Kidney epithelial cell (primary cell): ENCODE measurements around the gene NKIRAS2. TPM values are rescaled to one million over a fixed set of nuclear protein-coding genes. Genes with fewer than 3 reads are reported as not detected.

Experiments used
- DNase-seq: peaks from one replicate; pipeline ENCODE4 v3.0.0-alpha.2; 2010; ENCODE audit warnings: low read depth
- H3K27me3 ChIP-seq: 2 replicates; pipeline ENCODE4 v1.6.0; 2011; ENCODE audit warnings: low read length; ENCODE audit not compliant: control insufficient read depth, insufficient read depth
- H3K36me3 ChIP-seq: 2 replicates; pipeline ENCODE4 v1.5.1; 2011; ENCODE audit warnings: low read length; ENCODE audit not compliant: control insufficient read depth, insufficient read depth
- H3K4me3 ChIP-seq: 2 replicates; pipeline ENCODE4 v1.5.1; 2011; ENCODE audit warnings: low read depth, mild to moderate bottlenecking, control low read depth, low read length
- total RNA-seq: library from RNA; depleted of rRNA; stranded (reverse); fragments of >200 nt; gene quantifications from 2 replicates; pipeline ENCODE4 v1.2.3, GENCODE V29; 2015
- TF ChIP-seq, protein P1 (sequence below): IDR thresholded peaks from 2 replicates; pipeline ENCODE4 v1.5.1; 2011; ENCODE audit warnings: mild to moderate bottlenecking, moderate library complexity, low read length, control low read depth, inconsistent platforms; ENCODE audit not compliant: insufficient read depth, poor library complexity, severe bottlenecking

NKIRAS2 gene
- total RNA-seq, 1 donor from 2014 or later = 74.4 TPM

DNA sequence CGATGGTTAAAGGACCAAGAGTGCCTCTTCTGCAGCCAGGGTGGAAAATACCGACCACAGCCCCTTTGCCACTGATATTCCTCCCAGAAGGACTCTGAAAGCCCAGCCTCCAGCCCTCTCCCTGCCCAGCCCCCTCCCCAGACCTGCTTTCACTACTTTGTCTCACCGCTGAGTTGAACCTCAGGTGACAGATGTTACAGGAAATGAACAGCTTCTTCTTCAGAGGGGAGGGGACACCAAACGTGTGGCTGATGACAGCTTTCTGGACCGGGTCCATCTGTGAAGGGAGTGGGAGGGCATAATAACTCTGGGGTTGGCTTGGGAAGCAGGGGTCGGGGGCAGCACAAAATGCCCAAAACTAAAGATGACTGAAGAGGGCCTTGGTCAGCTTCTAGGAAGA lies 14.2 kb downstream of the NKIRAS2 start:
- Histone ChIP-seq H3K27me3 (peaks cover 3% of the 10 kb centered on the region), H3K36me3 (no peaks in the 10 kb centered on the region), H3K4me3 (no peak overlapping the region)
- TF ChIP-seq, protein P1, sequence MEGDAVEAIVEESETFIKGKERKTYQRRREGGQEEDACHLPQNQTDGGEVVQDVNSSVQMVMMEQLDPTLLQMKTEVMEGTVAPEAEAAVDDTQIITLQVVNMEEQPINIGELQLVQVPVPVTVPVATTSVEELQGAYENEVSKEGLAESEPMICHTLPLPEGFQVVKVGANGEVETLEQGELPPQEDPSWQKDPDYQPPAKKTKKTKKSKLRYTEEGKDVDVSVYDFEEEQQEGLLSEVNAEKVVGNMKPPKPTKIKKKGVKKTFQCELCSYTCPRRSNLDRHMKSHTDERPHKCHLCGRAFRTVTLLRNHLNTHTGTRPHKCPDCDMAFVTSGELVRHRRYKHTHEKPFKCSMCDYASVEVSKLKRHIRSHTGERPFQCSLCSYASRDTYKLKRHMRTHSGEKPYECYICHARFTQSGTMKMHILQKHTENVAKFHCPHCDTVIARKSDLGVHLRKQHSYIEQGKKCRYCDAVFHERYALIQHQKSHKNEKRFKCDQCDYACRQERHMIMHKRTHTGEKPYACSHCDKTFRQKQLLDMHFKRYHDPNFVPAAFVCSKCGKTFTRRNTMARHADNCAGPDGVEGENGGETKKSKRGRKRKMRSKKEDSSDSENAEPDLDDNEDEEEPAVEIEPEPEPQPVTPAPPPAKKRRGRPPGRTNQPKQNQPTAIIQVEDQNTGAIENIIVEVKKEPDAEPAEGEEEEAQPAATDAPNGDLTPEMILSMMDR = no peak
- DNase-seq = no peak

GRCh38 chr17:42038221-42038973 lies 18.5 kb downstream of the NKIRAS2 start:
- TF ChIP-seq, protein P1 = no peak
- no peak for DNase-seq
- no peak overlapping the region for H3K4me3 ChIP-seq
- peaks cover 6% of the 10 kb centered on the region for H3K27me3 ChIP-seq
- no peaks in the 10 kb centered on the region for H3K36me3 ChIP-seq

DNA sequence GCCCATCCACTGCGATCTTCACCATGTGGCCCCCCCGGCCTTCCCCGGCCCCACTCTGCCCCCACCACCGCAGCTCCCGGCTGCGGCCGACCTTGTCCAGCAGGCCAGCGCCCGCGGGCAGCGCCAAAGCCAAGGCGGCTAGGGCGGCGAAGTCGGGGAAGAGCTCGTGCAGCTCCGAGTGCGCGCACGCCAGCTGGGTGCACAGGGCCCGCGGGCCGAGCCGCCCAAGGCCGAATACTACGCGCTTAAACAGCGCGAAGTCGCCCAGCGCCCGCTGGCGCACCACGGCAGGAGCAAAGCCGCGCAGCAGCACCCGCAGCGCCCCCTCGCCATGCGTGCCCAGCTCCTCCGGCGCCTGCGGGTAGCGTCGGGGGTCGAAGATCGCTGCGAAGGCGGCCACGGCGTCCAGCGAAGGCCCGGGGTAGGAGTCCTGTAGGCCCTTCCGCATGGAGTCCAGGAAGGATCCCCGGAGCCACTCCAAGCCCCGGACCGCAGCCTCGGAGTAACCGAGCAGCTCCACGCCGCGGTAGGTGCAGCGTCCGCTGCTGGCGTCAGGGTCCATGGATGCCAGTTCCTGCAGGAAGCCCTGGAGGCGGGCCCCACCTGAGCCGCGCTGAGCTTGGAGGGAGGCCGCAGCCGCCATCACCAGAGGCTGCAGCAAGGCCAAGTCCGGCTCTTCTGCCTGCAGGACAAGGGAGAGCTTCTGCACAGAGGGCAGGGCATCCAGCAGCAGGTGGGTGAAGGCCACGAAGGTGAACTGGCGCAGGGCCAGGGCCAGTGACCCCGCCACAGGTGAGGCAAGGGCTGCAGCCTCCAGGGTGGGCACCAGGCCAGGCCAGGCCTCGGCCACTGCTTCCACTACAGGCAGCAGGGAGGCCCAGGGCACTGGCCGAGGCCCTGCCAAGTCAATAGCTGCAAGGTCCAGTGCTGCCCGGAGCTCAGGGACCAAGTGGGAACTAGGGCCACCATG lies 20.2 kb downstream of the NKIRAS2 start:
- DNase-seq = no peak
- H3K27me3 ChIP-seq = peaks cover 6% of the 10 kb centered on the region
- H3K36me3 ChIP-seq = no peaks in the 10 kb centered on the region
- TF ChIP-seq, protein P1 = no peak
- no peak overlapping the region for H3K4me3 ChIP-seq

GRCh38 chr17:42040818-42041217 lies 20.9 kb downstream of the NKIRAS2 start:
- TF ChIP-seq, protein P1 = no peak
- Histone ChIP-seq H3K4me3 (no peak overlapping the region), H3K27me3 (peaks cover 6% of the 10 kb centered on the region), H3K36me3 (no peaks in the 10 kb centered on the region)
- no peak for DNase-seq

DNA sequence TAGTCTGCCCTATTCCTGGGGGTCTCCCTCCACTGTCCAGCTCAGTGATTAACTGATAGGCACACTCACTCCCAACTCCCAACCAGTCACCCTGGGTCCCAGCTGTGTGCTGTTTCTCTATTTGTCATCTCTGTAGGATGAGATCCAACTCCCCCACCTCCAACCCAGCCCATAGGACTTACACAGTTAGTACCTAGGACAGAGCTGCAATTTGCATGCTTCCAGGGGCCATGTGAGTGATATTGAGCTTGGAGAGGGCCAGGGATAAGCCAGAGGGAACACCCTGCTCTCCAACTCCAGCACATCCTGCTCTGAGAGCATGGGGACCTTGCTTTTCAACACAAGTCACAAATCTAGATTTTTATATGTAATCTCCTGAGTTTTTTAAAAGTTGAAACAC lies 21.7 kb downstream of the NKIRAS2 start:
- H3K36me3 ChIP-seq = no peaks in the 10 kb centered on the region

More for the DNA sequence above, 21.7 kb downstream of the NKIRAS2 start:
- Histone ChIP-seq H3K27me3 (peaks cover 6% of the 10 kb centered on the region), H3K4me3 (no peak overlapping the region)
- no peak for DNase-seq
- TF ChIP-seq, protein P1 = no peak
